Activated CD4-positive, alpha-beta T cell treated with anti-CD3 and anti-CD28 coated beads, Interleukin-2, amount 10 ng/mL, durations not matched to agents 24 days and 14 days (primary cell): ENCODE data around the gene SPTBN4. TPM values are rescaled to one million over a fixed set of nuclear protein-coding genes. Genes with fewer than 3 reads are reported as not detected.
A peak's percentile ranks its signal among the peaks of the same experiment; 100 is the strongest.
"Not testable (repeated sequence)": the region's sequence is repeated elsewhere in the genome, so short reads cannot be mapped to it uniquely, and the experiment has no call there.

ENCODE experiments used
- DNase-seq: peaks from one replicate; pipeline ENCODE4 v3.0.0; 2022
- H3K27ac Mint-ChIP-seq: one replicate; pipeline ENCODE4 v1.8.0; 2022; ENCODE audit warnings: mild to moderate bottlenecking, mixed read lengths
- H3K27me3 Mint-ChIP-seq: one replicate; pipeline ENCODE4 v1.8.0; 2022; ENCODE audit warnings: mixed read lengths
- H3K36me3 Mint-ChIP-seq: one replicate; pipeline ENCODE4 v1.8.0; 2022; ENCODE audit warnings: low read depth, mild to moderate bottlenecking, mixed read lengths
- H3K4me1 Mint-ChIP-seq: one replicate; pipeline ENCODE4 v1.8.0; 2021; ENCODE audit warnings: mixed read lengths
- H3K4me3 Mint-ChIP-seq: one replicate; pipeline ENCODE4 v1.8.0; 2022; ENCODE audit warnings: mild to moderate bottlenecking, moderate library complexity, mixed read lengths
- H3K9me3 Mint-ChIP-seq: one replicate; pipeline ENCODE4 v1.8.0; 2021; ENCODE audit warnings: mixed read lengths
- intact Hi-C: fragments of 100-400 bp; cut with micrococcal nuclease; formaldehyde crosslinking; loops from one replicate; pipeline ENCODE4 v1.15.1; 2023
- total RNA-seq: library from RNA; stranded (reverse); gene quantifications from 2 replicates; pipeline ENCODE4 v1.2.3, GENCODE V29; 2022

The SPTBN4 gene
- total RNA-seq, 1 donor from 2014 or later = 0.51 TPM

DNA sequence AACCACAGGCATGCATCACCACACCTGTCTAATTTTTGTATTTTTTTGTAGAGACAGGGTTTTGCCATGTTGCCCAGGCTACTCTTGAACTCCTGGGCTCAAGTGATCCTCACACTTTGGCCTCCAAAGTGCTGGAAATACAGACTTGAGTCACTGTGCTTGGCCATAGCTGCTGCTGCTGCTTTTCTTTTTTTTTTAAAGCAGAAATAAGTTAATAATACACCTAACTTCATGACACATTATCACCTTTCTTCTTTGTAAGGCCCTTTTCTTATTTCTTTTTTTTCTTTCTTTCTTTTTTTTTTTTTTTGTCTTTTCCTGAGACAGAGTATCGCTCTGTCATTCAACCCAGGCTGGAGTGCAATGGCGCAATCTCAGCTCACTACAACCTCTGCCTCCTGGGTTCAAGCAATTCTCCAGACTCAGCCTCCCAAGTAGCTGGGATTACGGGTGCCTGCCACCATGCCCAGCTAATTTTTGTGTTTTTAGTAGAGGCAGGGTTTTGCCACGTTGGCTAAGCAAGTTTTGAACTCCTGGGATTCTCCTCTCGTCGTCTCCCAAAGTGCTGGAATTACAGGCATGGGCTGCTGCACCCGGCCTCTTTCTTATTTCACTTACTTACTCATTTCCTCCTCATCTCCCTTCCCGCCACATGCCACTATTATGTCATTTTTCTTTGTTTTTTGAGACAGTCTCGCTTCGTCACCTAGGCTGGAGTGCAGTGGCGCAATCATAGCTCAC is 118.6 kb downstream of the SPTBN4 start:
- Mint-ChIP-seq H3K27ac (peak overlapping the region; percentile 78), H3K27me3 (no peaks in the 10 kb centered on the region), H3K36me3 (peaks cover 65% of the 10 kb centered on the region), H3K4me3 (peak overlapping the region; percentile 44), H3K9me3 (no peaks in the 10 kb centered on the region), H3K4me1 (peaks cover 21% of the 10 kb centered on the region)
- no peak for DNase-seq
- intact Hi-C loops = no loop called here

DNA sequence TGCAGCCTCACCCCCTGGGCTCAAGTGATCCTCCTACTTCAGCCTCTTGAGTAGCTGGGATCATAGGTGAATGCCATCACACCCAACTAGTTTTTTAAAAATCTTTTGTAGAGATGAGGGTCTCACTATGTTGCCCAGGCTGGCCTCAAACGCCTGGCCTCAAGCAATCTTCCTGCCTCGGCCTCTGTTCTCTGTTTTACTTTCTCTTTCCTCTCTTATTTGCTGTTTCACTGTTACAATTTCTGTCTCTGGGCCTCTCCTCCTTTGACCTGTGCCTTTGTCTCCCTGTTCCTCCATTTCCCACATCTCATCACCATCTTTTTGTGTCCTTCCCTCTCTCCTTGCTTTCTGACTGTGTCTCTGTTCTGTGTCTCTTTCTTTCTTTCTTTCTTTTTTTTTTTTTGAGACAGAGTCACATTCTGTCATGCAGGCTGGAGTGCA is 119.2 kb downstream of the SPTBN4 start:
- peaks cover 61% of the 10 kb centered on the region for H3K36me3 Mint-ChIP-seq
- intact Hi-C loops = no loop called here
- no peaks in the 10 kb centered on the region for H3K9me3 Mint-ChIP-seq
- peak overlapping the region; percentile 44 for H3K4me3 Mint-ChIP-seq
- DNase-seq = peak; percentile 69
- no peaks in the 10 kb centered on the region for H3K27me3 Mint-ChIP-seq
- H3K4me1 Mint-ChIP-seq = peaks cover 21% of the 10 kb centered on the region
- peak overlapping the region; percentile 78 for H3K27ac Mint-ChIP-seq

DNA sequence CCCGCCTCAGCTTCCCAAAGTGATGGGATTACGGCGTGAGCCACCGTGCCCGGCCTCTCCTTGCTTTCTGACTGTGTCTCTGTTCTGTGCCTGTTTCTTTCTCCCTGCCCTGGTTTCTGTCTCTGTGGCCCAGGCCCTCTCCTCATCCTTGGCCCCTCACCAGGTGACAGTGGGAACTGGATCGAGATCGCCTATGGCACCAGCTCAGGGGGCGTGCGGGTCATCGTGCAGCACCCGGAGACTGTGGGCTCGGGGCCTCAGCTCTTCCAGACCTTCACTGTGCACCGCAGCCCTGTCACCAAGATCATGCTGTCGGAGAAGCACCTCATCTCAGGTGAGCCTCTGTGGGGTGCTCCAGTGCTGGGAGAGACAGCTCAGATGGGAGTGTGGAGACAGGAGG is 119.8 kb downstream of the SPTBN4 start:
- peaks cover 21% of the 10 kb centered on the region for H3K4me1 Mint-ChIP-seq
- intact Hi-C loops = no loop called here
- H3K36me3 Mint-ChIP-seq = peaks cover 63% of the 10 kb centered on the region
- H3K27me3 Mint-ChIP-seq = no peaks in the 10 kb centered on the region
- H3K9me3 Mint-ChIP-seq = no peaks in the 10 kb centered on the region
- DNase-seq = no peak
- H3K27ac Mint-ChIP-seq = peak overlapping the region; percentile 78
- H3K4me3 Mint-ChIP-seq = peak overlapping the region; percentile 44

DNA sequence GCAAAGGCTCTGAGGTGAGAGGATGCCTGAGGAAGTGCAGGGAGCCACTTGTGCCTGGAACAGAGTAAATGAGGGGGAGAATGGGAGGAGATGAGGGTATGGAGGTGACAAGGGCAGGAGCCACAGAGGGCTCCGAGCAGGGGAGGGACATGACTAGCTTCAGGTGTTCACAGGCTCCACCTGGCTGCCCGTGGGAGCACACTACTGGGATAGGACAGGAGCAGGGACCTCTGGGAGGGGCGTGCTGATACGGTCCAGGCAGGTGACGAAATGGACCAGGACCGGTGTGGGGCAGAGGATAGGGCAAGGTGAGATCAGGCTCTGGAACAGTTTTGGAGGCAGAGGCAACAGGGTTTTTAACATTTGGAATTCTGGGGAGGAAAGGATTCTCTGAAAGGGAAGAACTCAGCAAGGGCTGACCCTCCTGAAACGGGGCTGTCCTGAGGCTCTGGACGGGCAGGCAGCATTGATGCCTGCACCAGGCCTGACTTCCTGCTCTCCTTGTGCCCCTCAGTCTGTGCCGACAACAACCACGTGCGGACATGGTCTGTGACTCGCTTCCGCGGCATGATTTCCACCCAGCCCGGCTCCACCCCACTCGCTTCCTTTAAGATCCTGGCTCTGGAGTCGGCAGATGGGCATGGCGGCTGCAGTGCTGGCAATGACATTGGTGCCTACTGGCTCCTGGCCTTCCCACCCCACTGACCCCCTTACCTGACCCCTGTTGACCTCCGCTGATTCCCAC is 121.5 kb downstream of the SPTBN4 start:
- Mint-ChIP-seq H3K9me3 (no peaks in the 10 kb centered on the region), H3K4me1 (peaks cover 19% of the 10 kb centered on the region), H3K36me3 (peaks cover 56% of the 10 kb centered on the region), H3K4me3 (no peak overlapping the region), H3K27ac (no peak overlapping the region), H3K27me3 (no peaks in the 10 kb centered on the region)
- no peak for DNase-seq
- intact Hi-C loops = no loop called here

DNA sequence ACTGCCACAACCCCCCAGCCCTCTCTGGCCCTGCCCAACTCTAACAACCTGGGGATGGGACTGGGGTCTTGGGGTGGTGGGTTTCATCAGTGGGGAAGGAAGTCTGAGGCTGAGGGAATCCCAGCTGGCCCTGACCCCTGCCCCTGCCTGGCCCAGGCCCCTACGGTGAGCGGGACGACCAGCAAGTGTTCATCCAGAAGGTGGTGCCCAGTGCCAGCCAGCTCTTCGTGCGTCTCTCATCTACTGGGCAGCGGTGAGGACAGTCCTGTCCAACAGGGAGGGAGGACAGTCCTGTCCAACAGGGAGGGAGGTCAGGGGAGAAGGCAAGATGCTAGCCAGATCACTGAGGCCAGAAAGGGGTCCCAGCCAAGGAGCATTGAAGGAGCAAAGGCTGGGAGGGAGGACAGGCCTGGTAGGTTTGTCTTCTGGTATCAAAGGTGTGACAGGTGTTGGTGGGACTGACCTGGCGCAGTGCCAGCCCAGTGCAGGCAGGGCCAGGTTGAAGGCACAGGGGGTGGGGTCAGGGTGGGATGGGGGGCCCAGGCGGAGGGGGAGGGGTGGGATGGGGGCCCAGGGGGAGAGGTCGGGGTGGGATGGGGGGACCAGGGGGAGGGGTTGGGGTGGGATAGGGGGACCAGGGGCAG is 122.2 kb downstream of the SPTBN4 start:
- H3K4me1 Mint-ChIP-seq = peaks cover 17% of the 10 kb centered on the region
- no peaks in the 10 kb centered on the region for H3K27me3 Mint-ChIP-seq
- no peak overlapping the region for H3K27ac Mint-ChIP-seq
- H3K36me3 Mint-ChIP-seq = peaks cover 51% of the 10 kb centered on the region
- intact Hi-C loops = no loop called here
- H3K4me3 Mint-ChIP-seq = no peak overlapping the region
- H3K9me3 Mint-ChIP-seq = no peaks in the 10 kb centered on the region
- no peak for DNase-seq

DNA sequence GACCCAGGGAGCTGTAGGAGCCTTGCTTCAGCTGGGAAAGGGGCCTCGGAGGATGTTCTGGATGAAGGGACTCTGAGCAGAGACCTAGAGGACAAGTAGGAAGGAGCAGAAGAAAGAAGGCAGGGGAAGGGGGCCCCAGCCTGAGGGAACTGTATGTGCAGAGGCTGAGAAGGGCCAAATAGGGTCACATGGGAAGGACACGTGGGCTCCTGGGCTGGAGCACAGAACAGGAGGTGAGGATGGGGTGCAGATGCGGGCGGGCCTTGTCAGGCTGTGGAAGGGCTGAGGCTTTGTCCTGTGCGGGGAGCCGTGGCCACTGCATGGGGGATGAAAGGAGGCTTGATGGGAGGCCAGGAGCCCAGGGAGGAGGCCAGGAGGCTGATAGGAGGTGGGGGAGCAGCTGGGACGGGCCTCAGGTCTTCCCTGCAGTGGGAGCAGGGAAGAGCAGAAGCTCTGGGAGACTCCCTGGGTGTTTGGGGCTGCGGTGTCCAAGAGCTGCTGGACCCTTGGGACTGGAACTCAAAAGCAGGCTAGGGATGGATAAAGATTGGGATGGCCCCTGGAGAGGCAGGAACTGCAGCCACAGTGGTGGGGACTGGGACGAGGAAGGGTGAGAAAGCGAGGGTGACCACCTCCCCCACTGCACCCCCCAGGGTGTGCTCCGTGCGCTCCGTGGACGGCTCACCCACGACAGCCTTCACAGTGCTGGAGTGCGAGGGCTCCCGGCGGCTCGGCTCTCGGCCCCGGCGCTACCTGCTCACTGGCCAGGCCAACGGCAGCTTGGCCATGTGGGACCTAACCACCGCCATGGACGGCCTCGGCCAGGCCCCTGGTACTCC is 123.0 kb downstream of the SPTBN4 start:
- Mint-ChIP-seq H3K27ac (no peak overlapping the region), H3K4me3 (no peak overlapping the region), H3K27me3 (no peaks in the 10 kb centered on the region), H3K4me1 (peaks cover 23% of the 10 kb centered on the region), H3K9me3 (no peaks in the 10 kb centered on the region), H3K36me3 (peaks cover 45% of the 10 kb centered on the region)
- intact Hi-C loops = loop anchor here (10.0 kb wide), 1 partner anchor 285 kb away; no protein-coding TSS in a partner anchor
- DNase-seq = no peak

DNA sequence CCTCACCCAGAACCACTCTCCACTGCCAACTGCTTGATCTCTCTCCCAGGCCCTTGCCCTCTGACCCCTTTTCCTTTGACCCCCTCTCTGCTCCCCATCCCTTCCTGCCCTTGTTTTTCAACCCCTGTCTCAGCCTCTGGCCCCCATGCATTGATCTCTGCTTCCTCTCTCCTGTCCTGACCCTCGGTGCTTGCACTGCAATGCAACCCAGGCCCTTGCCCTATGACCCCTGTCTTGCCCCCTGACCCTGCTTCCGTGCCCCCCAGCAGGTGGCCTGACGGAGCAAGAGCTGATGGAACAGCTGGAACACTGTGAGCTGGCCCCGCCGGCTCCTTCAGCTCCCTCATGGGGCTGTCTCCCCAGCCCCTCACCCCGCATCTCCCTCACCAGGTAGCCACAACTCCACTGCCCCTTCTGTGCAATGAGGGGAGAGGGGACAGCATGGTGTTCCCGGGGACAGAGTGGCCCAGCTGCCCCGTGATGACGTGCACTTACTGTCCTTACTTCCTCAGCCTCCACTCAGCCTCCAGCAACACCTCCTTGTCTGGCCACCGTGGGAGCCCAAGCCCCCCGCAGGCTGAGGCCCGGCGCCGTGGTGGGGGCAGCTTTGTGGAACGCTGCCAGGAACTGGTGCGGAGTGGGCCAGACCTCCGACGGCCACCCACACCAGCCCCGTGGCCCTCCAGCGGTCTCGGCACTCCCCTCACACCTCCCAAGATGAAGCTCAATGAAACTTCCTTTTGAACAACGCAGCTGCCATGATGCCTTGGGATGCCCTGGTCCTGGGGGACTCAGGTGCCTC is 123.9 kb downstream of the SPTBN4 start:
- peaks cover 24% of the 10 kb centered on the region for H3K4me1 Mint-ChIP-seq
- DNase-seq = no peak
- intact Hi-C loops = loop anchor here (10.0 kb wide), 1 partner anchor 286 kb away; no protein-coding TSS in a partner anchor
- no peaks in the 10 kb centered on the region for H3K27me3 Mint-ChIP-seq
- H3K36me3 Mint-ChIP-seq = peaks cover 44% of the 10 kb centered on the region
- H3K27ac Mint-ChIP-seq = no peak overlapping the region
- H3K9me3 Mint-ChIP-seq = no peaks in the 10 kb centered on the region
- no peak overlapping the region for H3K4me3 Mint-ChIP-seq

DNA sequence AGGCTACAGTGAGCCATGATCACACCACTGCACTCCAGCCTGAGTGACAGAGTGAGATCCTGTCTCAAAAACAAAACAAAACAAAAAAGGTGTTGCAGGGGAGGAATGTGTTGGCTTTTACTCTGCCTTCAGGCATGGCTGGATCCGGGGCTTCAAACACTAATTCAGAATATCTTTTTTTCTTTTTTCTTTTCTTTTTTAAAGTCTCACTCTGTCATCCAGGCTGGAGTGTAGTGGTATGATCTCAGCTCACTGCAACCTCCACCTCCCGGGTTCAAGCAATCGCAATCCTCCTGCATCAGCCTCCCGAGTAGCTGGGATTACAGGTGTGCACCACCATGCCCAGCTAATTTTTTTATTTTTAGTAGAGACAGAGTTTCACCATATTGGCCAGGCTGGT is 124.9 kb downstream of the SPTBN4 start:
- not testable (repeated sequence) for H3K27ac Mint-ChIP-seq, H3K27me3 Mint-ChIP-seq, H3K4me3 Mint-ChIP-seq, DNase-seq, H3K9me3 Mint-ChIP-seq
- intact Hi-C loops = loop anchor here (10.0 kb wide), 1 partner anchor 287 kb away; no protein-coding TSS in a partner anchor
- H3K36me3 Mint-ChIP-seq = peaks cover 35% of the 10 kb centered on the region
- H3K4me1 Mint-ChIP-seq = peaks cover 15% of the 10 kb centered on the region

DNA sequence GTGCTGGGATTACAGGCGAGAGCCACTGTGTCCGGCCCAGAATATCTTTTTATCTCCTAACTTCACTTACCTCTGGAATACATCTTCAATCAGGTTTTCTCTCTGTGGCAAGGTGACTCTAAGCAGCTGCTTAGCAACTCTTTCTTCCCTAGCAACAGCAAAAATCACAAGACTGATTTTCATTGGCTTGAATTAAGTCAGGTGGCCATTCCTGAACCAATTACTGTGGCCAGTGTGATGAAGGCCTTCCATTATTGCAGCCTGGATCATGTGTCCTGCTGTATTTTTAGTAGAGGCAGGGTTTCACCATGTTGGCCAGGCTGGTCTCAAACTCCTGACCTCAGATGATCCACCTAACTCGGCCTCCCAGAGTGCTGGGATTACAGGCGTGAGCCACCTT is 125.4 kb downstream of the SPTBN4 start:
- Mint-ChIP-seq H3K9me3 (no peaks in the 10 kb centered on the region), H3K27ac (no peak overlapping the region)
- intact Hi-C loops = loop anchor here (10.0 kb wide), 1 partner anchor 287 kb away; no protein-coding TSS in a partner anchor

DNA sequence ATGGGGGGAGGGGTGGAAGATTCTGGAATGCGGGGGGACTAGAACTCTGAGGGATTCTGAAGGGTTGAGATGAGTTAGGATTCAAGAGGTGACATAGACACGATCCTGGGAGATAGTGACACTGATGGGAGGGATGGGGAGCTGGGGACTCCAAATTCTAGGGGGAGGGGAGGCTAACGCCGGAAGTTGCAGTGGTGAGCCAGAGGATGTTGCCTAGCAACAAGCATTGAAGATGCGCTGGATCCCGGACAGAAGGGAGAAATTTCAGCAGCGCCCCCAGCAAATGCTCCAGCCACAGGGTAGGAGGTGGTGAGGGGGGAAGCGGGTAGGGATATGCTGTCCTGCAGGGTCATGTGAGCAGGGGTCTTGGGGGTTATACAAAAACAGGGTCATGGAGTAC is 127.5 kb downstream of the SPTBN4 start:
- intact Hi-C loops = loop anchor here (10.0 kb wide), 1 partner anchor 289 kb away; no protein-coding TSS in a partner anchor
- H3K4me3 Mint-ChIP-seq = no peak overlapping the region
- peak; percentile 74 for DNase-seq
- H3K27me3 Mint-ChIP-seq = peaks cover 21% of the 10 kb centered on the region
- H3K27ac Mint-ChIP-seq = no peak overlapping the region
- peaks cover 22% of the 10 kb centered on the region for H3K4me1 Mint-ChIP-seq
- peaks cover 17% of the 10 kb centered on the region for H3K36me3 Mint-ChIP-seq
- H3K9me3 Mint-ChIP-seq = no peaks in the 10 kb centered on the region

More for the DNA sequence above, 125.4 kb downstream of the SPTBN4 start:
- H3K4me3 Mint-ChIP-seq = no peak overlapping the region
- H3K4me1 Mint-ChIP-seq = peaks cover 14% of the 10 kb centered on the region
- peaks cover 7% of the 10 kb centered on the region for H3K27me3 Mint-ChIP-seq
- peak; percentile 75 for DNase-seq
- H3K36me3 Mint-ChIP-seq = peaks cover 30% of the 10 kb centered on the region

DNA sequence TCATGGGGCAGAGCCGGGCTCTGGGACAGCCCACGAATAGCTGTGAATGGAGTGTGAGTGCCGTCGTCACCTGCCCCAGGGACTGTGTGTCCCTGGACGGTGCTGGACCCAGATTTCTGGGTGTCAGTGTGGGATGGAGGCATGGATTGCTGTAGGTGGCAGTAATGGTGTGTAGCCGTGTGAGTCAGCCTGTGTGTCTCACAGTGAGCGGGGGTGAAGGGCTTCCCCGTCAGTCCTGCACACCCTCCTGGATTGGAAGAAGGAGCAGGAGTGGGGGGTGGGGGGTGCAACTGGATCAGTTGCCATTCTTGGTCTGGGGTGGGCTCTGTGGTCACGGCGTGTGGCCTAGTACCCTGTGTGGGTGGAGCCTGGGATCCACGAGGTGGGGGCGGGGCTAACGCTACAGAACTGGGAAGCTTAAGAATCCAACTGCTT is 127.9 kb downstream of the SPTBN4 start:
- Mint-ChIP-seq H3K27me3 (peaks cover 25% of the 10 kb centered on the region), H3K9me3 (no peaks in the 10 kb centered on the region), H3K36me3 (peaks cover 14% of the 10 kb centered on the region), H3K4me3 (no peak overlapping the region), H3K4me1 (peaks cover 26% of the 10 kb centered on the region), H3K27ac (no peak overlapping the region)
- DNase-seq = no peak
- intact Hi-C loops = loop anchor here (10.0 kb wide), 1 partner anchor 290 kb away; no protein-coding TSS in a partner anchor

DNA sequence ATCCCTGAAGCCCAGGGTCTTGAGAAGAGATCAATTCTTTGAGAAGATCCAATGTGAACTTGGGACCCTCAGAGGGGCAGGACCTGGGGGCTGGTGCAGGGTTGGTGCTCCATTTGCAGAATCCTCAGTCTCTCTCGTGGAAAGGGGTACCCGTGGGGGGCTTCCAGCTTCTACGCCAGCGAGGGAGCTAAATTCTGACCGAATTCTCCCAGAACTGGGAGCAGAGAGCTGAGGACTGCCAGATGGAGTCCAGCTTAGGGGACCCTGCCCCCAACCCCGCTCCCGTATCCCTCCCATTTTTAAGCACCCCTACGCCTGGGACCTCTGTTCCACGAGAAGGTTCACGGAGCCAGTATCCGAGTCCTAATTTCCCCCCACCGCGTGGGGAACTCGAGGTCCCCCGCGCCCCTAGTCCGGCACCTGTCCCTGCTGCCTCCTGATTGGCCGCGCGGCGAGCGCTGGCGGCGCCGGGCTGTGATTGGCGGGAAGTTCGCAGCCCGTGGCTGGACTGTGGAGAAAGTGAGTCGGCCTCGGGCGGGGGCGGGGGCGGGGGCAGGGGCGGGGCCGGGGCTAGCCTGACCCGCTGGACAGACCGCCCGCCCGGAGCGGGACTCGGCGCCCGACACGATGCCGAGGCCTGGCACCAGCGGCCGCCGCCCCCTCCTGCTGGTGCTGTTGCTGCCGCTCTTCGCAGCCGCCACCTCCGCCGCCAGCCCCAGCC is 130.0 kb downstream of the SPTBN4 start:
- intact Hi-C loops = loop anchor here (10.0 kb wide), 1 partner anchor 292 kb away; no protein-coding TSS in a partner anchor
- Mint-ChIP-seq H3K4me1 (peaks cover 37% of the 10 kb centered on the region), H3K27ac (no peak overlapping the region), H3K36me3 (peaks cover 3% of the 10 kb centered on the region), H3K4me3 (peak overlapping the region; percentile 44), H3K27me3 (peaks cover 35% of the 10 kb centered on the region), H3K9me3 (no peaks in the 10 kb centered on the region)
- DNase-seq = peak; percentile 78
